GM21423 (cell line): ENCODE measurements around the gene JADE1.
A peak's percentile ranks its signal among the peaks of the same experiment; 100 is the strongest.

ENCODE experiments used
- ATAC-seq: cut with Tn5 transposase; IDR thresholded peaks from one replicate; pipeline ENCODE4 v1.9.1; 2021; ENCODE audit warnings: mild to moderate bottlenecking, moderate library complexity; ENCODE audit not compliant: unreplicated experiment

JADE1 gene

GRCh38 chr4:128869776-128870509, 60.4 kb downstream of the JADE1 start:
- ATAC-seq, result no peak

- ATAC-seq, result no peak
Observed at GRCh38 chr4:128871948-128872347, 62.4 kb downstream of the JADE1 start.

- no peak for ATAC-seq
Observed at GRCh38 chr4:128876200-128876599, 66.7 kb downstream of the JADE1 start.

GRCh38 chr4:128877934-128878333, 68.4 kb downstream of the JADE1 start:
- no peak for ATAC-seq

GRCh38 chr4:128879283-128879682, 69.8 kb downstream of the JADE1 start:
- no peak for ATAC-seq

GRCh38 chr4:128879971-128880370, 70.5 kb downstream of the JADE1 start:
- ATAC-seq, result no peak

GRCh38 chr4:128880662-128881061, 71.2 kb downstream of the JADE1 start:
- no peak for ATAC-seq

- ATAC-seq, result no peak
Observed at GRCh38 chr4:128904821-128905220, 95.3 kb downstream of the JADE1 start.

- ATAC-seq, result no peak
Observed at GRCh38 chr4:128906581-128906980, 97.1 kb downstream of the JADE1 start.

GRCh38 chr4:128907981-128908380, 98.5 kb downstream of the JADE1 start:
- ATAC-seq, result no peak

GRCh38 chr4:128908735-128909134, 99.2 kb downstream of the JADE1 start:
- ATAC-seq, result no peak

GRCh38 chr4:128913228-128913627, 103.7 kb downstream of the JADE1 start:
- ATAC-seq, result no peak

GRCh38 chr4:128915544-128915943, 106.0 kb downstream of the JADE1 start:
- no peak for ATAC-seq

GRCh38 chr4:128916832-128917231, 107.3 kb downstream of the JADE1 start:
- ATAC-seq, result peak; percentile 86

GRCh38 chr4:128917781-128918180, 108.3 kb downstream of the JADE1 start:
- peak; percentile 73 for ATAC-seq

GRCh38 chr4:128921954-128922353, 112.5 kb downstream of the JADE1 start:
- ATAC-seq, result no peak
